Effector CD4-positive, alpha-beta T cell (primary cell): Measurements from ENCODE around the gene GNAL.
A peak's percentile ranks its signal among the peaks of the same experiment; 100 is the strongest.
"Not testable (repeated sequence)": the region's sequence is repeated elsewhere in the genome, so short reads cannot be mapped to it uniquely, and the experiment has no call there.

ENCODE experiments used
- DNase-seq: peaks from one replicate; pipeline ENCODE4 v3.0.0-alpha.2; 2020

GNAL gene

GRCh38 chr18:11884396-11885030, 195.4 kb downstream of the GNAL start:
- DNase-seq = no peak

GRCh38 chr18:11885278-11885947, 196.3 kb downstream of the GNAL start:
- no peak for DNase-seq

- DNase-seq = no peak
These were observed 197.6 kb downstream of the GNAL start for GRCh38 chr18:11886577-11887110.

- DNase-seq = no peak
These were observed 198.5 kb downstream of the GNAL start for GRCh38 chr18:11887328-11888128.

GRCh38 chr18:11888726-11889125, 199.7 kb downstream of the GNAL start:
- DNase-seq = no peak

- no peak for DNase-seq
These were observed 200.2 kb downstream of the GNAL start for GRCh38 chr18:11889284-11889683.

GRCh38 chr18:11891737-11892136, 202.7 kb downstream of the GNAL start:
- DNase-seq = no peak

- DNase-seq = not testable (repeated sequence)
These were observed 203.4 kb downstream of the GNAL start for GRCh38 chr18:11892438-11892837.

GRCh38 chr18:11897781-11898180, 208.7 kb downstream of the GNAL start:
- DNase-seq = no peak

GRCh38 chr18:11899063-11899462, 210.0 kb downstream of the GNAL start:
- no peak for DNase-seq

- no peak for DNase-seq
These were observed 212.9 kb downstream of the GNAL start for GRCh38 chr18:11901826-11902438.

- DNase-seq = no peak
These were observed 213.6 kb downstream of the GNAL start for GRCh38 chr18:11902522-11903292.

- DNase-seq = no peak
These were observed 216.5 kb downstream of the GNAL start for GRCh38 chr18:11905613-11906012.

GRCh38 chr18:11906176-11906575, 217.1 kb downstream of the GNAL start:
- DNase-seq = no peak

GRCh38 chr18:11906926-11907874, 218.1 kb downstream of the GNAL start:
- no peak for DNase-seq

GRCh38 chr18:11908182-11909060, 219.4 kb downstream of the GNAL start, which contains the start of gene MPPE1:
TSS of gene MPPE1 (minus strand) at chr18:11908317. CDS start at chr18:11897264, 11,053 bp downstream.
- peak; percentile 80 for DNase-seq

GRCh38 chr18:11909061-11909455, 220.0 kb downstream of the GNAL start:
- DNase-seq = no peak

- no peak for DNase-seq
These were observed 220.5 kb downstream of the GNAL start for GRCh38 chr18:11909591-11910026.

- DNase-seq = not testable (repeated sequence)
These were observed 227.8 kb downstream of the GNAL start for GRCh38 chr18:11916880-11917279.

- not testable (repeated sequence) for DNase-seq
These were observed 230.5 kb downstream of the GNAL start for GRCh38 chr18:11919522-11919921.
